NCI-H1417 (cell line): Measurements from ENCODE around the gene SESN3.
A peak's percentile ranks its signal among the peaks of the same experiment; 100 is the strongest.

Experiments
- DNase-seq, 3 experiments: peaks; one replicate each; lab custom pipeline; 2025; lab: John Stamatoyannopoulos, UW

Gene SESN3

DNA sequence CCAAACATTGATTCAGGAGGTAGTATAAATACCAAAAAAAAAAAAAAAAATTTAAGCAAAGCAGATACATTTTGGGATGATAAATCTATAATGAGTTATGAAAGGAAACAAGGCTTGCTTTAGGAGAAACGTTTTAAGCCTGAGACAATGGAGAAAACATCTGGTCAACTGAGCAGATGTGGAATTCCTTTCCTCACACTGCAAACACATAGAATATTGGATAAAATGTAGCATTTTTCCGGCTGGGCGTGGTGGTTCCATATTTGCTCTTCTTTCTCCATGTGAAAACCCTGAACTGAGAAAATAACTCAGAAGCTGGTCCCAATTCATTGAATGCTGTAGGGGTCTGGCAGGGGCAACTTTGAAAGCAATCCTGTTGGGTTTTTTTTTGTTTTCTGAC is 107.4 kb downstream of the SESN3 start:
- DNase-seq, result no peak

DNA sequence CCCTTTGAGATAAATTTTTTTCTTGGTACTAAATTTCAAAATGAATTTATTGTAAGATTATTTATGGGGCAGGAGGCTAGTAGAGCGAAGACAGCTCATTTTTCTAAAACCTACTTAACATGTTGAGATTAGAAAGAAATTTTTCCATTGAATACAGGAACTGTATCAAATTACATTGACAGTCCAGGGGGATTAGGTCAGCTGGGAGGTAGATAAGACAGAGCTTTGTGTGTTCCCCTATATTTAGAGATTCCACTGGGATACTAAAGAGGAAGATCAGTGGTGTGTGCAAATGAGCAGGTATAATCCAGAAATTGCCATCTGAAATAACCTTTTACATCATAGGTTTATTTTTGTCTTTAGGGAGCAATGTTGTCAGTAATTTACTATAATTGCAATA is 109.3 kb downstream of the SESN3 start:
- DNase-seq, result peak in 1 of 3 experiments; percentile 20

GRCh38 chr11:95119361-95120060 is 111.5 kb downstream of the SESN3 start:
- no peak for DNase-seq

- DNase-seq, result no peak
These were observed 115.4 kb downstream of the SESN3 start for GRCh38 chr11:95115597-95115996.
